ENCODE results near the gene ADAM22.

ADAM22 gene

GRCh38 chr7:88005191-88005590, 71.1 kb downstream of the ADAM22 start:
- H3K4me3 ChIP-seq (ENCODE audit: low read depth, low read length): no peak overlapping the region
- no peak for DNase-seq (ENCODE audit: low read depth, low spot score)
- ChIA-PET CTCF (no interaction called here), POLR2A (no interaction called here)
- no peak for TF ChIP-seq CTCF (IDR thresholded peaks at IDR 0.05; ENCODE audit: insufficient read depth, low read length, missing control alignments)

- POLR2A ChIA-PET: no interaction called here
- CTCF ChIA-PET: no interaction called here
- no peak for TF ChIP-seq CTCF (IDR thresholded peaks at IDR 0.05; ENCODE audit: insufficient read depth, low read length, missing control alignments)
- no peak for DNase-seq (ENCODE audit: low read depth, low spot score)
- no peak overlapping the region for H3K4me3 ChIP-seq (ENCODE audit: low read depth, low read length)
Observed at GRCh38 chr7:88009651-88010050, 75.6 kb downstream of the ADAM22 start.

GRCh38 chr7:88012086-88012485, 78.0 kb downstream of the ADAM22 start:
- H3K4me3 ChIP-seq (ENCODE audit: low read depth, low read length): no peak overlapping the region
- ChIA-PET CTCF (no interaction called here), POLR2A (no interaction called here)
- TF ChIP-seq CTCF (IDR thresholded peaks at IDR 0.05; ENCODE audit: insufficient read depth, low read length, missing control alignments): no peak
- no peak for DNase-seq (ENCODE audit: low read depth, low spot score)

GRCh38 chr7:88013981-88014380, 79.9 kb downstream of the ADAM22 start:
- POLR2A ChIA-PET: no interaction called here
- CTCF ChIA-PET: no interaction called here
- no peak overlapping the region for H3K4me3 ChIP-seq (ENCODE audit: low read depth, low read length)
- DNase-seq (ENCODE audit: low read depth, low spot score): no peak
- no peak for TF ChIP-seq CTCF (IDR thresholded peaks at IDR 0.05; ENCODE audit: insufficient read depth, low read length, missing control alignments)

- TF ChIP-seq CTCF (IDR thresholded peaks at IDR 0.05; ENCODE audit: insufficient read depth, low read length, missing control alignments): no peak
- DNase-seq (ENCODE audit: low read depth, low spot score): no peak
- ChIA-PET CTCF (no interaction called here), POLR2A (no interaction called here)
- no peak overlapping the region for H3K4me3 ChIP-seq (ENCODE audit: low read depth, low read length)
Observed at GRCh38 chr7:88014581-88014980, 80.5 kb downstream of the ADAM22 start.

- DNase-seq (ENCODE audit: low read depth, low spot score): no peak
- H3K4me3 ChIP-seq (ENCODE audit: low read depth, low read length): no peak overlapping the region
- POLR2A ChIA-PET: no interaction called here
- TF ChIP-seq CTCF (IDR thresholded peaks at IDR 0.05; ENCODE audit: insufficient read depth, low read length, missing control alignments): no peak
- CTCF ChIA-PET: no interaction called here
Observed at GRCh38 chr7:88015309-88015708, 81.3 kb downstream of the ADAM22 start.
